Activated T-cell treated with anti-CD3 and anti-CD28 coated beads, Interleukin-2, amount 50 U/mL, for 4 hours (primary cell): ENCODE data around the gene GRHPR. TPM values are rescaled to one million over a fixed set of nuclear protein-coding genes. Genes with fewer than 3 reads are reported as not detected.
"Not testable (repeated sequence)": the region's sequence is repeated elsewhere in the genome, so short reads cannot be mapped to it uniquely, and the experiment has no call there.

Experiments
- ATAC-seq, 2 donors: fragments of 200-7000 bp; cut with Tn5 transposase; one replicate each; pipeline ENCODE4 v1.10.0; 2021
- DNase-seq: peaks from one replicate; pipeline ENCODE4 v3.0.0-alpha.2; 2020
- H3K27me3 Mint-ChIP-seq: one replicate; pipeline ENCODE4 v1.8.0; 2021; ENCODE audit warnings: low read depth, mixed read lengths
- H3K36me3 Mint-ChIP-seq: one replicate; pipeline ENCODE4 v1.8.0; 2022; ENCODE audit warnings: mixed read lengths; ENCODE audit not compliant: insufficient read depth
- H3K4me1 Mint-ChIP-seq: one replicate; pipeline ENCODE4 v1.8.0; 2021; ENCODE audit warnings: low read depth, mixed read lengths
- H3K4me3 Mint-ChIP-seq: one replicate; pipeline ENCODE4 v1.8.0; 2021; ENCODE audit warnings: mild to moderate bottlenecking, moderate library complexity, mixed read lengths
- H3K9me3 Mint-ChIP-seq: one replicate; pipeline ENCODE4 v1.8.0; 2021; ENCODE audit warnings: mixed read lengths
- total RNA-seq, 3 donors: library from RNA; stranded (reverse); gene quantifications; one replicate each; pipeline ENCODE4 v1.2.1, GENCODE V29; 2021

Gene GRHPR
- total RNA-seq, 3 donors from 2014 or later = 52.8 to 79.1 (median 64.4) TPM

DNA sequence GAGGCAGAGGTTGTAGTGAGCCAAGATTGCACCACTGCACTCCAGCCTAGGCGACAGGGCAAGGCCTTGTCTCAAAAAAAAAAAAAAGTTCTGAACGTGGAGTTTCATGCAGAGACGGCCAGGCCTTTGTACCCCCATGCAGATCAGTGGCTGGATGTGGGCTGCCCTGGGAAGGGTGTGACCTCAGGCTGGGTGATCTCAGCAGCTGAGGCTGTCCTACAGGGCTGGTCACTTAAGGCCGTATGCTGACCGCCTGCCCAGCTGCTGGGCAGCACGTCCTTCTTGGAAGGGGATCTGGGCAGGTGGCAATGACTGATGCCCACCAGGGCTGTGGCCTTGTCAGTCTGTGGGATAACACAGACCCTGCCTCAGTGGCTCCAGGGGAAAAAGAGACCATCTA lies 37.2 kb upstream of the GRHPR start:
- Mint-ChIP-seq H3K9me3 (no peaks in the 10 kb centered on the region), H3K36me3 (peaks cover 2% of the 10 kb centered on the region), H3K4me1 (no peaks in the 10 kb centered on the region), H3K4me3 (no peak overlapping the region), H3K27me3 (no peaks in the 10 kb centered on the region)
- ATAC-seq (no peak), DNase-seq (no peak)

DNA sequence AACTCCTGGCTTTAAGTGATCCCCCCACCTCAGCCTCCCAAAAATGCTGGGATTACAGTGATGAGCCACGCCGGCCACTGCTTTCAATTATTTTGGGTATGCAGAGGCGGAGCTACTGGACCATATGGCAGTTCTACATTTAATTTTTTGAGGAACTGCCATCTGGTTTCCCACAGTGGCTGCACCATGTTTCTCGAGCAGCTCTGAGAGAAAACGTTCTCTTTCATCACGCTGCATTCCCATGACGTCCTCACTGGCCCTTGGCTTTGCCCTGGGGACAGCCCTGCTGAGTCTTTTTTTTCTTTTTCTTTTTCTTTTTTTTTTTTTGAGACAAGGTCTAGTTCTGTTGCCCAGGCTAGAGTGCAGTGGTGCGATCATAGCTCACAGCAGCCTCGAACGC lies 35.5 kb upstream of the GRHPR start:
- Mint-ChIP-seq H3K27me3 (no peaks in the 10 kb centered on the region), H3K4me1 (no peaks in the 10 kb centered on the region), H3K36me3 (peaks cover 2% of the 10 kb centered on the region), H3K9me3 (no peaks in the 10 kb centered on the region), H3K4me3 (no peak overlapping the region)
- DNase-seq (no peak), ATAC-seq (no peak)

GRCh38 chr9:37390759-37391158 lies 31.7 kb upstream of the GRHPR start:
- peak in 1 of 2 donors; percentile 28 for ATAC-seq
- H3K4me3 Mint-ChIP-seq = no peak overlapping the region
- H3K36me3 Mint-ChIP-seq = no peaks in the 10 kb centered on the region
- no peaks in the 10 kb centered on the region for H3K27me3 Mint-ChIP-seq
- H3K4me1 Mint-ChIP-seq = no peaks in the 10 kb centered on the region
- H3K9me3 Mint-ChIP-seq = no peaks in the 10 kb centered on the region
- no peak for DNase-seq

DNA sequence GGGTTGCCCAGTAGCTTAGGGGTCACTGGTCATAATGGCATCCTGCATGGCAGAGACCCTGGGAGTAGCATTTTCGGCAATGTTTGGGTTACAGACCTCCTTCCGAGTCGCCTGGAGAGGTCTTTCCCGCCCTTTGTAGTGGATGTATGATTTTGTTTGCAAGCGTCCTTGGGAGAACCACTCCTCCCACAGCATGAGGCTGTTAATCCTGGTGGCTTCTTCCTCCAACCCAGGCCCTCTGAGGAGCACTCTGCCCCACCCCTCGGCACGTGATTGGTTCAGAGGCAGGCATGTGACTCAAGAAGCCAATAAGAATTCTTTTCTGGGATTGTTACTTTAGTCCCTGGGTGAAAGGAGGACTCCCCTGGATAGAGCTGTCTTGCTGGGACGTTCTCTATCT lies 30.2 kb upstream of the GRHPR start:
- H3K4me1 Mint-ChIP-seq = no peaks in the 10 kb centered on the region
- DNase-seq (no peak), ATAC-seq (no peak)
- no peak overlapping the region for H3K4me3 Mint-ChIP-seq
- no peaks in the 10 kb centered on the region for H3K27me3 Mint-ChIP-seq
- no peaks in the 10 kb centered on the region for H3K9me3 Mint-ChIP-seq
- H3K36me3 Mint-ChIP-seq = no peaks in the 10 kb centered on the region

DNA sequence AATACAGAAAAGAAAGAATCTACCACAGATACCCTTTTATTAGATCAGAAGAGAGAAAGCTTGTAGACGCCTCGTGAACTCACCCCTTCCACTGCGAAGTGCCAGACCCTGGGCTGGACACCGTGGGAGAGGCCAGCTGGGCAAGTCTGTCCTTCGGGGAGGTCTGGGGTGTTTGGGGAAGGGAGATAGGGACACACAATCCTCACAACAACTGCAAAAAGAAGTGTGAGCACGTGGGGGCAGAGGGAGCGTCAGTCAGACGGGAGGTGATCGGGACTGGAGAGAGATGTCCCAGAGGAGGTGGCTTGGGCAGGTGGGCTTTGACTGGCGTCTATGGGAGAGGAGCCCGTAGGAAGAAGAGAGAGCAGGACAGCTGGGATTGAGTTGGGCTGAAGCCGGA lies 27.3 kb upstream of the GRHPR start:
- no peak for ATAC-seq
- H3K4me1 Mint-ChIP-seq = no peaks in the 10 kb centered on the region
- DNase-seq = no peak
- no peak overlapping the region for H3K4me3 Mint-ChIP-seq
- H3K9me3 Mint-ChIP-seq = no peaks in the 10 kb centered on the region
- no peaks in the 10 kb centered on the region for H3K27me3 Mint-ChIP-seq
- no peaks in the 10 kb centered on the region for H3K36me3 Mint-ChIP-seq

- DNase-seq (no peak), ATAC-seq (no peak)
- H3K9me3 Mint-ChIP-seq = no peaks in the 10 kb centered on the region
- no peak overlapping the region for H3K4me3 Mint-ChIP-seq
- no peaks in the 10 kb centered on the region for H3K36me3 Mint-ChIP-seq
- no peaks in the 10 kb centered on the region for H3K27me3 Mint-ChIP-seq
- no peaks in the 10 kb centered on the region for H3K4me1 Mint-ChIP-seq
These were observed 26.8 kb upstream of the GRHPR start for GRCh38 chr9:37395663-37396062.

- not testable (repeated sequence) for DNase-seq, H3K4me3 Mint-ChIP-seq, H3K36me3 Mint-ChIP-seq, H3K27me3 Mint-ChIP-seq, ATAC-seq, H3K4me1 Mint-ChIP-seq, H3K9me3 Mint-ChIP-seq
These were observed 24.5 kb upstream of the GRHPR start for GRCh38 chr9:37397948-37398347.

DNA sequence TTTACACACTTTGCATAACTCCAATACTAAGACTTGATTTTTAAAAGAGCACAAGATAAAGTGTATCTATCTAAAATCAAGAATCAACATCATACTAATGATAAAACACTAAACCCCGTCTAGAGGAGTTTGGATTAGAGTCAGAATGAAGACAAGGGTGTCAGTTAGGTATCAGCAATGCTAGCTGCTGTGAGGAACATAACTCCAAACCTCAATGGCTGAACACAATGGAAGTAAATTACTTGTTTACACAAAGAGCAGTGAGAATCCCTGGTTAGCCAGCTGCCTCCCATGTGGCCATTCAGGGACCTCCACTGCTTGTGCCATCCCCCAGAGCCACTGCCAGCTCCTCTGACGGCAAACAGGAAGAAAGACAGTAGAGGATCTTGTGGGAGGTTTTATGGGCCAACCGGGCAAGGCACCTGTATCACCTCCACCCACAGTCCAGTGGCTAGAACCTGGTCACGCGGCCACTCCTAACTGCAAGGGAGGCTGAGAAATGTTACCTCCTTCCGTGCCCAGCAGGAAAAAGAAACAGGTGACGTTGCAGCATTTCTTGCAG lies 24.0 kb upstream of the GRHPR start:
- H3K9me3 Mint-ChIP-seq = no peaks in the 10 kb centered on the region

GRCh38 chr9:37399336-37399735 lies 23.2 kb upstream of the GRHPR start:
- Mint-ChIP-seq H3K27me3 (no peaks in the 10 kb centered on the region), H3K9me3 (no peaks in the 10 kb centered on the region), H3K4me1 (peaks cover 6% of the 10 kb centered on the region), H3K4me3 (no peak overlapping the region), H3K36me3 (no peaks in the 10 kb centered on the region)
- no peak for ATAC-seq
- no peak for DNase-seq

More for the DNA sequence above, 24.0 kb upstream of the GRHPR start:
- H3K27me3 Mint-ChIP-seq = no peaks in the 10 kb centered on the region
- H3K4me3 Mint-ChIP-seq = no peak overlapping the region
- H3K4me1 Mint-ChIP-seq = peaks cover 6% of the 10 kb centered on the region
- H3K36me3 Mint-ChIP-seq = no peaks in the 10 kb centered on the region
- ATAC-seq (no peak), DNase-seq (no peak)

DNA sequence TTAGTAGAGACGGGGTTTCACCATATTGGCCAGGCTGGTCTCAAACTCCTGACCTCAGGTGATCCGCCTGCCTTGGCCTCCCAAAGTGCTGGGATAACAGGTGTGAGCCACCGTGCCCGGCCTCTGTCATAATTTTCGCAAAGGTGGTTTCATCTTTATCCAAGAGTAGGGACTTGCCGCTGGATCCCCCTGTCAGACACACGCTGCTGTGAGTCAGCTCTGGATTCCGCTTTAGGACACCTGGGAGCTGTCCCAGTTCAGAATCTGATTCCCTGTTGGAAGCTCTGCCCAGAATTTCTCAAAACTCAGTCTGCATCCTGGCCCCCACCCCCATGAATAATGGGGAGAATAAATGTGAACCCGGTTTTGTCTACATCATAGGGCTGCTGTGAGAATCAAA lies 17.9 kb upstream of the GRHPR start:
- no peak overlapping the region for H3K4me3 Mint-ChIP-seq
- H3K27me3 Mint-ChIP-seq = no peaks in the 10 kb centered on the region
- DNase-seq (no peak), ATAC-seq (no peak)
- no peaks in the 10 kb centered on the region for H3K9me3 Mint-ChIP-seq
- no peaks in the 10 kb centered on the region for H3K36me3 Mint-ChIP-seq
- H3K4me1 Mint-ChIP-seq = peaks cover 18% of the 10 kb centered on the region

GRCh38 chr9:37405350-37405749 lies 17.1 kb upstream of the GRHPR start:
- no peak for DNase-seq
- no peaks in the 10 kb centered on the region for H3K27me3 Mint-ChIP-seq
- no peaks in the 10 kb centered on the region for H3K9me3 Mint-ChIP-seq
- no peak for ATAC-seq
- no peak overlapping the region for H3K4me3 Mint-ChIP-seq
- H3K36me3 Mint-ChIP-seq = no peaks in the 10 kb centered on the region
- peaks cover 25% of the 10 kb centered on the region for H3K4me1 Mint-ChIP-seq

DNA sequence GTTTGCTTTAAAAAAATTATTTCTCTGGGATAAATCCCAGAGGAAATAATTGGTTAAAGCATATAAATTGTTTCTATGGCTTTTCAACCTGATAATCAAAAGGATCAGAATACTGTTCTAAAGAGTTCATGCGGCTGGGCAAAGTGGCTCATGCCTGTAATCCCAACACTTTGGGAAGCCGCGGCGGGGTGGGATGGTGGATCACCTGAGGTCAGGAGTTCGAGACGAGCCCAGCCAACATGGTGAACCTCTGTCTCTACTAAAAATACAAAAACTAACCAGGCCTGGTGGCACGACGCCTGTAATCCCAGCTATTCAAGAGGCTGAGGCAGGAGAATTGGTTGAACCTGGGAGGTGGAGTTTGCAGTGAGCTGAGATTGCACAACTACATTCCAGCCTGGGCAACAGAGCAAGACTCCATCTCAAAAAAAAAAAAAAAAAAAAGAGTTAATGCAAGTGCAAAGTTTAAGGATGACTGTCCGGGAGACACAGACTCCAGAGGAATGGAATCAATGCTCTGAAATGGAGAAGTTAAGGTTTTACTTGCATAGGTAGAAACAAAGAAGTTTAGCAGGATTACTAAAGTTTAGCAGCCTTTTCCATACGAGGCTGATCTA lies 16.6 kb upstream of the GRHPR start:
- H3K9me3 Mint-ChIP-seq = no peaks in the 10 kb centered on the region
- peaks cover 30% of the 10 kb centered on the region for H3K4me1 Mint-ChIP-seq
- H3K4me3 Mint-ChIP-seq = no peak overlapping the region
- no peaks in the 10 kb centered on the region for H3K27me3 Mint-ChIP-seq
- H3K36me3 Mint-ChIP-seq = no peaks in the 10 kb centered on the region
- DNase-seq (no peak), ATAC-seq (no peak)

GRCh38 chr9:37406603-37407401 lies 15.7 kb upstream of the GRHPR start:
- H3K9me3 Mint-ChIP-seq = no peaks in the 10 kb centered on the region

GRCh38 chr9:37407468-37407867 lies 15.0 kb upstream of the GRHPR start:
- Mint-ChIP-seq H3K9me3 (no peaks in the 10 kb centered on the region), H3K4me1 (peaks cover 39% of the 10 kb centered on the region), H3K27me3 (no peaks in the 10 kb centered on the region), H3K4me3 (no peak overlapping the region), H3K36me3 (no peaks in the 10 kb centered on the region)
- DNase-seq = no peak
- no peak for ATAC-seq

More at GRCh38 chr9:37406603-37407401, 15.7 kb upstream of the GRHPR start:
- no peak for DNase-seq
- Mint-ChIP-seq H3K4me1 (peaks cover 35% of the 10 kb centered on the region), H3K4me3 (no peak overlapping the region), H3K36me3 (no peaks in the 10 kb centered on the region), H3K27me3 (no peaks in the 10 kb centered on the region)
- no peak for ATAC-seq
